ENCODE measurements around the gene CHPF2. TPM values are rescaled to one million over a fixed set of nuclear protein-coding genes. Genes with fewer than 3 reads are reported as not detected.

Gene CHPF2
- total and polyA plus RNA-seq, 2 experiments from 2014 or later: 51.0 to 70.0 TPM

DNA sequence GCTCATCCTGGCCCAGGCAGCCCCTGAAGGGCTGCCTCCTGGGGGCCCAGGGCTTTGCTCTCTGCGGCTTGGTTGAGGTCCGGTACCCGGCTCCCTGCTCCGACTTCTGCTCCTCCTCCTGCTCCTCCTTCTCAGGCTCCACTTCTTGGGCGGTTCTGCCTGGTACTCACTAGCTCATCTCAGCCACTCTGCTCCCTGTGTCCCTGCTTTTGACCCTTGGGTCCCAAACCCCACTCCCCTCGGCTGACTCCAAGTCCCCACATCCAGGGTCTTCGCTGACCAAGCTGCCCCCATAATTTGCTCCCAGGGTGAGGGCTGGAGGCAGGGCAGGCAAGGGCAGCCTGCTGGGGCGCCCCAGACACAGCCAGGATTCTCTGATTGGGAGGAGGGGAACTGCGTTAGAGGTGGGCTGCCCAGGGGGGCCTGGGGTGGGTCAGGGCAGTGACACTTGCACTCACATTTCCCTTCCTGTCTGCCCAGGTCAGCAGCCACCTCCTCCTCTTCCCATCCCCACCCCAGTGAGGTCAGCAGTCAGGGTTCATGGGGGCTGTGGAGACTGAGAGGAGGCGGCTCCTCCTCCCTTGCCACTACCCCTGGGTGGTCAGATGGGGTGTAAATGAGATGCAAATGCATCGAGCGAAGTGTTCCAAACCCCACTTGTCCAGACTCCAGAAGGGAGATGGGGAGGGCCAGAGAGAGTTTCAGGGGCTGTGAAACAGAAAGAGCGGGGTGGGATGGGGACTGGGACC, 14.0 kb downstream of the CHPF2 start:
- H3K4me2 ChIP-seq: peak overlapping the region; percentile 93
- peak overlapping the region; percentile 17 for H3K27ac ChIP-seq
- no peaks in the 10 kb centered on the region for H3K9me3 ChIP-seq (ENCODE audit: low read depth)
- no peak for TF ChIP-seq EZH2phosphoT487 (IDR thresholded peaks at IDR 0.05; ENCODE audit: low read depth, severe bottlenecking, unreplicated experiment)
- TF ChIP-seq, protein P1, sequence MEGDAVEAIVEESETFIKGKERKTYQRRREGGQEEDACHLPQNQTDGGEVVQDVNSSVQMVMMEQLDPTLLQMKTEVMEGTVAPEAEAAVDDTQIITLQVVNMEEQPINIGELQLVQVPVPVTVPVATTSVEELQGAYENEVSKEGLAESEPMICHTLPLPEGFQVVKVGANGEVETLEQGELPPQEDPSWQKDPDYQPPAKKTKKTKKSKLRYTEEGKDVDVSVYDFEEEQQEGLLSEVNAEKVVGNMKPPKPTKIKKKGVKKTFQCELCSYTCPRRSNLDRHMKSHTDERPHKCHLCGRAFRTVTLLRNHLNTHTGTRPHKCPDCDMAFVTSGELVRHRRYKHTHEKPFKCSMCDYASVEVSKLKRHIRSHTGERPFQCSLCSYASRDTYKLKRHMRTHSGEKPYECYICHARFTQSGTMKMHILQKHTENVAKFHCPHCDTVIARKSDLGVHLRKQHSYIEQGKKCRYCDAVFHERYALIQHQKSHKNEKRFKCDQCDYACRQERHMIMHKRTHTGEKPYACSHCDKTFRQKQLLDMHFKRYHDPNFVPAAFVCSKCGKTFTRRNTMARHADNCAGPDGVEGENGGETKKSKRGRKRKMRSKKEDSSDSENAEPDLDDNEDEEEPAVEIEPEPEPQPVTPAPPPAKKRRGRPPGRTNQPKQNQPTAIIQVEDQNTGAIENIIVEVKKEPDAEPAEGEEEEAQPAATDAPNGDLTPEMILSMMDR (IDR thresholded peaks at IDR 0.05; ENCODE audit: poor library complexity): no peak
- no peak for TF ChIP-seq EZH2 (IDR thresholded peaks at IDR 0.05; ENCODE audit: borderline replicate concordance)
- H3K27me3 ChIP-seq: no peaks in the 10 kb centered on the region
- H3K4me1 ChIP-seq (ENCODE audit: insufficient read depth): peaks cover 52% of the 10 kb centered on the region
- no peak for DNase-seq (ENCODE audit: low spot score)
- H3K4me3 ChIP-seq: no peak overlapping the region
- H4K20me1 ChIP-seq (ENCODE audit: insufficient read depth, poor library complexity, severe bottlenecking): peaks cover 15% of the 10 kb centered on the region
- H3K36me3 ChIP-seq (replicated peaks; ENCODE audit: insufficient read depth, low read depth): no peaks in the 10 kb centered on the region
- peaks cover 44% of the 10 kb centered on the region for H3K79me2 ChIP-seq
- no peak overlapping the region for H2AFZ ChIP-seq
- WGBS (ENCODE audit: low lambda C conversion rate, missing lambda C conversion rate): 46% methylated on average over 13 of the region's 13 CpGs
- no peaks in the 10 kb centered on the region for H3K9me2 ChIP-seq (replicated peaks; ENCODE audit: insufficient read depth)

DNA sequence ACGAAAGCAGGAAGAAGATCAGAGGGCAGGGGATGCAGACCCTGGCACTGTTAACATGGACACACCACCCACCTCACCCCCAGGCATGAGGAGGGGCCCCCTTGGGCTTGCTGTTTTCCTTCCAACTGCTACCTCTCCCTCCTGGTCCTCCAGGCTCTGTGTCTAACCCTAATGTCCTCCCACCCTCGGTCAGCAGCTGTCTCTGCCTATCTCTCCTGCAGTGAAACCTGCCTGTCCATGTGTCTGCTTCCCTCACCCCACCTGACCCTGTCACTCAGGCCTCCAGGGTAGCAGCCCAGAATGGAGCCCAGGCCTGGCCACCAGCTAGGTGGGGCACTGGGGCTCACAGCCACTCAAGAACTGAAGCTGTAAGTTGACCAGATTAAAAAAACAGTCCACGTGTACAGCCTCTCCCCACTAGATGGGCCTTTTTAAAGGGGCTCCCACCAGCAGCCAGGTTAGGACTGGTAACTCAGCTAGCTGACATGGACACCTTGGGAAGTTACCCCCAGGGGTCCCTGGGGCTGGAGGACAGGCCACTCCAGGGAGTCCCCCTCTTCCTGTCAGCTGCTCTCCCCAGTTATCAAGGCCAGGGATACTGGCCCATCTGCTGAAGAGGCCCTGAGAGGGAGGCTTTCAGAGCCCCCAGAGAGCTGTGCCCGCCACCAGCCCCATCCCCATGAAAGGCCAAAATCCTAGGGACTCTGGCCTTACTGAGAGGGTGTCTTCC, 14.7 kb downstream of the CHPF2 start:
- H3K4me2 ChIP-seq: peak overlapping the region; percentile 93
- WGBS (ENCODE audit: low lambda C conversion rate, missing lambda C conversion rate): 38% methylated on average over 4 of the region's 4 CpGs
- peak overlapping the region; percentile 99 for H3K27ac ChIP-seq
- H3K4me1 ChIP-seq (ENCODE audit: insufficient read depth): peaks cover 54% of the 10 kb centered on the region
- peak overlapping the region; percentile 87 for H3K4me3 ChIP-seq
- no peak overlapping the region for H2AFZ ChIP-seq
- H3K9me3 ChIP-seq (ENCODE audit: low read depth): no peaks in the 10 kb centered on the region
- H3K79me2 ChIP-seq: peaks cover 44% of the 10 kb centered on the region
- H4K20me1 ChIP-seq (ENCODE audit: insufficient read depth, poor library complexity, severe bottlenecking): peaks cover 15% of the 10 kb centered on the region
- TF ChIP-seq EZH2 (IDR thresholded peaks at IDR 0.05; ENCODE audit: borderline replicate concordance): no peak
- TF ChIP-seq, protein P1 (IDR thresholded peaks at IDR 0.05; ENCODE audit: poor library complexity): no peak
- no peaks in the 10 kb centered on the region for H3K27me3 ChIP-seq
- no peaks in the 10 kb centered on the region for H3K36me3 ChIP-seq (replicated peaks; ENCODE audit: insufficient read depth, low read depth)
- DNase-seq (ENCODE audit: low spot score): no peak
- no peaks in the 10 kb centered on the region for H3K9me2 ChIP-seq (replicated peaks; ENCODE audit: insufficient read depth)

DNA sequence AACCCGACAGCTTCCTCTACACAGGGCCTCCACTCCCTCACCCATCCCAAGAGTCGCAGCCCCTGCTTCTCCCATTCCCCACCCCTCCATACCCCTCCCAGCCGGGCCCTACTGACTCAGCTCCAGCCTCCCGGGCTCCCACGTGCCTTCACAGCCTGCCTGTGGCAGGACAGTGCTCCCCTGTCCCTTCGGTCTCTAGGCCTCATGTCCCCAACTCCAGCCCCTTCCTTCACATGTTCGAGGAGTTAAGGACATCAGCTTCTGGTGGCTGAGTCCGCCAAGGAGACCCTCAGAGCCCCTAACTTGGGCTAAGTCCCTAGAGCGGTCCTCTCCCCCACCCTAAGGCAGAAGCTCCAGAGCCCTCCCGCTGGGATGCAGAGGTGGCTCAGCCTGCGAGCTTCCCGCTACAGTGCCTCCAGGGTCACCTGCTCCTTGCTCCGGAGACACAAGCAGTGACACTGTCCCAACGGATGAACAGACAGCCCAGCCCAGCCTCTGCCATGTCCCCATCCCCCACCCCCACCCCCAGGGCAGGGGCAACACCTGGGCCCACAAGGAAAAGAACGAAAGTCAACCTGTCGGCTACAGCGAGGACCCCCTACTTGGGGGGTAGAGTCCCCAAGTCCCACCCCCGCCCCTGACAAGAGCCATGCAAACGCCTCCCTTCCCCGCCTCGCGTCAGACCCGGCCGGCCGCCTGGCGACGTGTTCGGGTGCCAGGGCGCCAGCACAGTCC, 15.5 kb downstream of the CHPF2 start:
- Histone ChIP-seq H3K36me3 (replicated peaks; ENCODE audit: insufficient read depth, low read depth) (no peaks in the 10 kb centered on the region), H4K20me1 (ENCODE audit: insufficient read depth, poor library complexity, severe bottlenecking) (peaks cover 15% of the 10 kb centered on the region), H3K27ac (peak overlapping the region; percentile 99), H3K4me2 (peak overlapping the region; percentile 93), H3K27me3 (no peaks in the 10 kb centered on the region), H3K4me3 (peak overlapping the region; percentile 87), H3K79me2 (peaks cover 44% of the 10 kb centered on the region), H3K9me2 (replicated peaks; ENCODE audit: insufficient read depth) (no peaks in the 10 kb centered on the region), H3K9me3 (ENCODE audit: low read depth) (no peaks in the 10 kb centered on the region), H2AFZ (peak overlapping the region; percentile 49), H3K4me1 (ENCODE audit: insufficient read depth) (peaks cover 59% of the 10 kb centered on the region)
- TF ChIP-seq EZH2 (IDR thresholded peaks at IDR 0.05; ENCODE audit: borderline replicate concordance): no peak
- TF ChIP-seq EZH2phosphoT487 (IDR thresholded peaks at IDR 0.05; ENCODE audit: low read depth, severe bottlenecking, unreplicated experiment): no peak
- TF ChIP-seq, protein P1 (IDR thresholded peaks at IDR 0.05; ENCODE audit: poor library complexity): no peak
- WGBS (ENCODE audit: low lambda C conversion rate, missing lambda C conversion rate): 7% methylated on average over 24 of the region's 29 CpGs
- peak; percentile 55 for DNase-seq (ENCODE audit: low spot score)
